Breast epithelium (tissue), 4 donors: ENCODE data around the gene P2RY12. TPM values are rescaled to one million over a fixed set of nuclear protein-coding genes. Genes with fewer than 3 reads are reported as not detected.

Source experiments
- DNase-seq, 2 donors: peaks; one replicate each; pipeline ENCODE4 v3.0.0-alpha.2; 2019; ENCODE audit warnings: low spot score in 2 of 2
- H3K27ac ChIP-seq, 2 donors: fragments of 200-600 bp; sonication (generic) in 1 of 2; one replicate each; pipeline ENCODE4 v1.5.1; 2016 to 2019; ENCODE audit warnings: mild to moderate bottlenecking in 1 of 2
- H3K27me3 ChIP-seq, 2 donors: fragments of 200-600 bp; sonication (generic) in 1 of 2; one replicate each; pipeline versions ENCODE4 v1.5.1 to v1.6.0; 2017 to 2019; ENCODE audit warnings: control low read depth in 1 of 2, mild to moderate bottlenecking in 1 of 2
- H3K36me3 ChIP-seq: fragments of 200-600 bp; one replicate; pipeline ENCODE4 v1.5.1; 2019
- H3K4me1 ChIP-seq, 2 donors: fragments of 200-600 bp; sonication (generic); one replicate each; pipeline ENCODE4 v1.5.1; 2016 to 2019; ENCODE audit warnings: control low read depth in 1 of 2
- H3K4me3 ChIP-seq, 3 donors: fragments of 200-600 bp; sonication (generic); 1 replicate in 2 of 3; 2 replicates in 1 of 3; pipeline ENCODE4 v1.5.1; 2016 to 2019; ENCODE audit warnings: mild to moderate bottlenecking in 3 of 3, moderate library complexity in 2 of 3
- H3K9me3 ChIP-seq, 2 donors: fragments of 200-600 bp; sonication (generic) in 1 of 2; one replicate each; pipeline ENCODE4 v1.5.1; 2016 to 2019; ENCODE audit warnings: control low read depth in 1 of 2
- POLR2A ChIP-seq: fragments of 450-650 bp; IDR thresholded peaks from one replicate; pipeline ENCODE4 v1.6.1; 2016; ENCODE audit warnings: antibody characterized with exemption, mild to moderate bottlenecking, moderate library complexity
- POLR2AphosphoS5 ChIP-seq, 3 donors: sonication (generic); formaldehyde crosslinking; IDR thresholded peaks; one replicate each; pipeline ENCODE4 v1.6.1; 2017; ENCODE audit warnings: antibody characterized with exemption in 3 of 3
- intact Hi-C: fragments of 100-400 bp; cut with DNase I; formaldehyde crosslinking; loops from one replicate; pipeline ENCODE4 v1.15.1; 2023; ENCODE audit warnings: low total_unique reads
- total RNA-seq, 3 donors: library from RNA; depleted of rRNA; stranded (reverse); fragments of >200 nt; gene quantifications; one replicate each; pipeline ENCODE4 v1.1.0, GENCODE V29; 2016
- TF ChIP-seq, protein P1 (sequence below), 3 donors: fragments of 450-650 bp; IDR thresholded peaks; one replicate each; pipeline ENCODE4 v1.5.1; 2016 to 2017; ENCODE audit warnings: antibody characterized with exemption in 3 of 3, mild to moderate bottlenecking in 3 of 3, moderate library complexity in 3 of 3

P2RY12 gene
- total RNA-seq, 3 donors from 2014 or later: 3.6 to 9.0 (median 3.7) TPM

GRCh38 chr3:151366993-151367392 is 17.6 kb downstream of the P2RY12 start:
- Histone ChIP-seq H3K27ac (no peak overlapping the region), H3K4me3 (no peak overlapping the region), H3K9me3 (no peaks in the 10 kb centered on the region), H3K4me1 (no peaks in the 10 kb centered on the region), H3K27me3 (no peaks in the 10 kb centered on the region), H3K36me3 (no peaks in the 10 kb centered on the region)
- no peak for DNase-seq
- no peak for TF ChIP-seq POLR2A
- TF ChIP-seq, protein P1, sequence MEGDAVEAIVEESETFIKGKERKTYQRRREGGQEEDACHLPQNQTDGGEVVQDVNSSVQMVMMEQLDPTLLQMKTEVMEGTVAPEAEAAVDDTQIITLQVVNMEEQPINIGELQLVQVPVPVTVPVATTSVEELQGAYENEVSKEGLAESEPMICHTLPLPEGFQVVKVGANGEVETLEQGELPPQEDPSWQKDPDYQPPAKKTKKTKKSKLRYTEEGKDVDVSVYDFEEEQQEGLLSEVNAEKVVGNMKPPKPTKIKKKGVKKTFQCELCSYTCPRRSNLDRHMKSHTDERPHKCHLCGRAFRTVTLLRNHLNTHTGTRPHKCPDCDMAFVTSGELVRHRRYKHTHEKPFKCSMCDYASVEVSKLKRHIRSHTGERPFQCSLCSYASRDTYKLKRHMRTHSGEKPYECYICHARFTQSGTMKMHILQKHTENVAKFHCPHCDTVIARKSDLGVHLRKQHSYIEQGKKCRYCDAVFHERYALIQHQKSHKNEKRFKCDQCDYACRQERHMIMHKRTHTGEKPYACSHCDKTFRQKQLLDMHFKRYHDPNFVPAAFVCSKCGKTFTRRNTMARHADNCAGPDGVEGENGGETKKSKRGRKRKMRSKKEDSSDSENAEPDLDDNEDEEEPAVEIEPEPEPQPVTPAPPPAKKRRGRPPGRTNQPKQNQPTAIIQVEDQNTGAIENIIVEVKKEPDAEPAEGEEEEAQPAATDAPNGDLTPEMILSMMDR (IDR thresholded peaks at IDR 0.05): no peak
- TF ChIP-seq POLR2AphosphoS5 (IDR thresholded peaks at IDR 0.05): no peak
- intact Hi-C loops: no loop called here

- intact Hi-C loops: no loop called here
- Histone ChIP-seq H3K9me3 (no peaks in the 10 kb centered on the region), H3K27ac (no peak overlapping the region), H3K27me3 (no peaks in the 10 kb centered on the region), H3K4me1 (no peaks in the 10 kb centered on the region), H3K4me3 (no peak overlapping the region), H3K36me3 (no peaks in the 10 kb centered on the region)
- no peak for DNase-seq
- TF ChIP-seq, protein P1 (IDR thresholded peaks at IDR 0.05): no peak
- TF ChIP-seq POLR2A: no peak
- no peak for TF ChIP-seq POLR2AphosphoS5 (IDR thresholded peaks at IDR 0.05)
Observed at GRCh38 chr3:151362751-151363174, 21.8 kb downstream of the P2RY12 start.

DNA sequence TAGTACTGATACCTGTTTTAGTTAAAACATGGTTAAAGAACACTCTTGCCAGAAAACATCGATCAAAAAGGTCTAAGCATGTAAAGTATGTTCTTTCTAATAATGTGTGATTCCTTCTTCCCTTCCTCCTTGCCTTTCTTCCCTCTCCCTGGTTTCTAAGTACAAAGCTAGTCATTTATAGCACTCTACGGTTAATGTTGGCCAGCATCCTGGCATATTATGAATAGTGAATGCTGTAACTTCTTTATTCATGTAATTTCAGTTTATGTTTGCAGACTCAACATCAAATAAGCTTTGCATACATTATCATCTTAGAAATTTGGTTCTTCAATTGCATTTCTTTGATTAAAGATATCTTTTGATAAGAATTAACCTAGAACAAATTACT is 27.1 kb downstream of the P2RY12 start:
- Histone ChIP-seq H3K27ac (no peak overlapping the region), H3K4me1 (no peaks in the 10 kb centered on the region), H3K27me3 (no peaks in the 10 kb centered on the region), H3K4me3 (no peak overlapping the region), H3K36me3 (no peaks in the 10 kb centered on the region), H3K9me3 (no peaks in the 10 kb centered on the region)
- TF ChIP-seq, protein P1 (IDR thresholded peaks at IDR 0.05): no peak
- TF ChIP-seq POLR2A (no peak), POLR2AphosphoS5 (IDR thresholded peaks at IDR 0.05) (no peak)
- DNase-seq: no peak
- intact Hi-C loops: no loop called here

- no peaks in the 10 kb centered on the region for H3K4me1 ChIP-seq
- TF ChIP-seq POLR2AphosphoS5 (IDR thresholded peaks at IDR 0.05) (no peak), POLR2A (no peak)
- TF ChIP-seq, protein P1 (IDR thresholded peaks at IDR 0.05): no peak
- H3K27ac ChIP-seq: no peak overlapping the region
- H3K9me3 ChIP-seq: no peaks in the 10 kb centered on the region
- intact Hi-C loops: no loop called here
- H3K36me3 ChIP-seq: no peaks in the 10 kb centered on the region
- no peak overlapping the region for H3K4me3 ChIP-seq
- DNase-seq: no peak
- H3K27me3 ChIP-seq: no peaks in the 10 kb centered on the region
Observed at GRCh38 chr3:151356794-151357462, 27.6 kb downstream of the P2RY12 start.

- no peak for TF ChIP-seq POLR2A
- TF ChIP-seq, protein P1 (IDR thresholded peaks at IDR 0.05): no peak
- Histone ChIP-seq H3K4me3 (no peak overlapping the region), H3K27me3 (no peaks in the 10 kb centered on the region), H3K36me3 (no peaks in the 10 kb centered on the region), H3K27ac (no peak overlapping the region), H3K9me3 (no peaks in the 10 kb centered on the region), H3K4me1 (no peaks in the 10 kb centered on the region)
- intact Hi-C loops: no loop called here
- DNase-seq: no peak
Observed at GRCh38 chr3:151351648-151352047, 32.9 kb downstream of the P2RY12 start.
